Stimulated activated effector memory CD8-positive, alpha-beta T cell treated with anti-CD3 and anti-CD28 coated beads, Interleukin-12 subunit alpha, Interleukin-12 subunit beta, amount 100 ng/mL, for 72 hours (primary cell): ENCODE results near the gene CYB5RL.
"Not testable (repeated sequence)": the region's sequence is repeated elsewhere in the genome, so short reads cannot be mapped to it uniquely, and the experiment has no call there.

Source experiments
- ATAC-seq: fragments of 150-1000 bp; cut with Tn5 transposase; 2 replicates; pipeline ENCODE4 v1.10.0; 2021
- DNase-seq, 2 donors: peaks; one replicate each; pipeline ENCODE4 v3.0.0; 2021 to 2022; ENCODE audit warnings: low spot score in 2 of 2
- H3K27ac Mint-ChIP-seq: one replicate; pipeline ENCODE4 v1.8.0; 2022; ENCODE audit warnings: mild to moderate bottlenecking, mixed read lengths
- H3K36me3 Mint-ChIP-seq: one replicate; pipeline ENCODE4 v1.8.0; 2022; ENCODE audit warnings: mild to moderate bottlenecking, mixed read lengths
- H3K4me1 Mint-ChIP-seq: one replicate; pipeline ENCODE4 v1.8.0; 2022; ENCODE audit warnings: mixed read lengths
- H3K4me3 Mint-ChIP-seq: one replicate; pipeline ENCODE4 v1.8.0; 2022; ENCODE audit warnings: mild to moderate bottlenecking, mixed read lengths
- H3K9me3 Mint-ChIP-seq: one replicate; pipeline ENCODE4 v1.8.0; 2022; ENCODE audit warnings: mixed read lengths

Gene CYB5RL

GRCh38 chr1:54199765-54200518 is at the start of gene CYB5RL, which contains the start of gene MRPL37:
CYB5RL (minus strand) TSS chr1:54200030; CDS start chr1:54195616, 4,414 bp downstream.
MRPL37 (plus strand) TSS chr1:54200167; CDS start chr1:54200244, 77 bp downstream.
- Mint-ChIP-seq H3K4me1 (peaks cover 30% of the 10 kb centered on the region), H3K4me3 (peak within 1 kb of the TSS; percentile 92), H3K9me3 (no peaks in the 10 kb centered on the region), H3K27ac (peak within 1 kb of the TSS; percentile 92), H3K36me3 (peaks cover 39% of the 10 kb centered on the region)
- DNase-seq (peak; percentile 72 to 95), ATAC-seq (peak; percentile 95)

- Mint-ChIP-seq H3K4me1 (peaks cover 23% of the 10 kb centered on the region), H3K9me3 (no peaks in the 10 kb centered on the region), H3K4me3 (no peak overlapping the region), H3K27ac (peak overlapping the region; percentile 57), H3K36me3 (peaks cover 44% of the 10 kb centered on the region)
- DNase-seq = no peak
- ATAC-seq = no peak
These were observed 49.1 kb upstream of the CYB5RL start for GRCh38 chr1:54248966-54249365.

- peak overlapping the region; percentile 57 for H3K27ac Mint-ChIP-seq
These were observed 48.2 kb upstream of the CYB5RL start for GRCh38 chr1:54247863-54248515.

GRCh38 chr1:54246116-54246721 is 46.4 kb upstream of the CYB5RL start:
- Mint-ChIP-seq H3K4me3 (no peak overlapping the region), H3K4me1 (peaks cover 12% of the 10 kb centered on the region), H3K36me3 (peaks cover 54% of the 10 kb centered on the region), H3K27ac (peak overlapping the region; percentile 80), H3K9me3 (no peaks in the 10 kb centered on the region)
- ATAC-seq (no peak), DNase-seq (no peak)

More at GRCh38 chr1:54247863-54248515, 48.2 kb upstream of the CYB5RL start:
- DNase-seq (no peak), ATAC-seq (no peak)
- H3K4me1 Mint-ChIP-seq = peaks cover 15% of the 10 kb centered on the region
- peaks cover 44% of the 10 kb centered on the region for H3K36me3 Mint-ChIP-seq
- H3K4me3 Mint-ChIP-seq = no peak overlapping the region
- no peaks in the 10 kb centered on the region for H3K9me3 Mint-ChIP-seq

GRCh38 chr1:54245501-54245900 is 45.7 kb upstream of the CYB5RL start:
- no peak for ATAC-seq
- Mint-ChIP-seq H3K4me3 (no peak overlapping the region), H3K27ac (peak overlapping the region; percentile 80), H3K4me1 (peaks cover 12% of the 10 kb centered on the region), H3K36me3 (peaks cover 62% of the 10 kb centered on the region), H3K9me3 (no peaks in the 10 kb centered on the region)
- no peak for DNase-seq

GRCh38 chr1:54244655-54245054 is 44.8 kb upstream of the CYB5RL start:
- Mint-ChIP-seq H3K36me3 (peaks cover 57% of the 10 kb centered on the region), H3K9me3 (no peaks in the 10 kb centered on the region), H3K4me1 (peaks cover 12% of the 10 kb centered on the region), H3K4me3 (no peak overlapping the region), H3K27ac (peak overlapping the region; percentile 9)
- DNase-seq = no peak
- no peak for ATAC-seq

- H3K4me3 Mint-ChIP-seq = no peak overlapping the region
- H3K9me3 Mint-ChIP-seq = no peaks in the 10 kb centered on the region
- ATAC-seq (no peak), DNase-seq (no peak)
- H3K36me3 Mint-ChIP-seq = peaks cover 61% of the 10 kb centered on the region
- H3K4me1 Mint-ChIP-seq = peaks cover 12% of the 10 kb centered on the region
- peak overlapping the region; percentile 50 for H3K27ac Mint-ChIP-seq
These were observed 43.2 kb upstream of the CYB5RL start for GRCh38 chr1:54243022-54243421.

- Mint-ChIP-seq H3K4me1 (peaks cover 12% of the 10 kb centered on the region), H3K9me3 (no peaks in the 10 kb centered on the region), H3K27ac (peak overlapping the region; percentile 45), H3K36me3 (peaks cover 72% of the 10 kb centered on the region), H3K4me3 (no peak overlapping the region)
- ATAC-seq = no peak
- DNase-seq = no peak
These were observed 41.5 kb upstream of the CYB5RL start for GRCh38 chr1:54241364-54241763.

GRCh38 chr1:54240741-54241335 is 41.0 kb upstream of the CYB5RL start:
- Mint-ChIP-seq H3K9me3 (no peaks in the 10 kb centered on the region), H3K4me1 (peaks cover 12% of the 10 kb centered on the region), H3K36me3 (peaks cover 69% of the 10 kb centered on the region), H3K27ac (peak overlapping the region; percentile 45), H3K4me3 (no peak overlapping the region)
- ATAC-seq = no peak
- no peak for DNase-seq

GRCh38 chr1:54239631-54240031 is 39.8 kb upstream of the CYB5RL start:
- Mint-ChIP-seq H3K4me1 (peaks cover 8% of the 10 kb centered on the region), H3K4me3 (no peak overlapping the region), H3K27ac (no peak overlapping the region), H3K9me3 (no peaks in the 10 kb centered on the region), H3K36me3 (peaks cover 68% of the 10 kb centered on the region)
- DNase-seq (no peak), ATAC-seq (no peak)

- Mint-ChIP-seq H3K9me3 (no peaks in the 10 kb centered on the region), H3K36me3 (peaks cover 66% of the 10 kb centered on the region), H3K4me1 (peaks cover 5% of the 10 kb centered on the region), H3K4me3 (no peak overlapping the region), H3K27ac (no peak overlapping the region)
- DNase-seq (no peak), ATAC-seq (no peak)
These were observed 39.2 kb upstream of the CYB5RL start for GRCh38 chr1:54239035-54239383.

GRCh38 chr1:54238353-54239034 is 38.7 kb upstream of the CYB5RL start:
- ATAC-seq = no peak
- H3K27ac Mint-ChIP-seq = no peak overlapping the region
- no peaks in the 10 kb centered on the region for H3K9me3 Mint-ChIP-seq
- no peak overlapping the region for H3K4me3 Mint-ChIP-seq
- H3K36me3 Mint-ChIP-seq = peaks cover 60% of the 10 kb centered on the region
- peaks cover 5% of the 10 kb centered on the region for H3K4me1 Mint-ChIP-seq
- no peak for DNase-seq

- DNase-seq = no peak
- no peak for ATAC-seq
These were observed 37.8 kb upstream of the CYB5RL start for GRCh38 chr1:54237586-54237985.

GRCh38 chr1:54234284-54234683 is 34.5 kb upstream of the CYB5RL start:
- DNase-seq (no peak), ATAC-seq (no peak)
- H3K36me3 Mint-ChIP-seq = peaks cover 44% of the 10 kb centered on the region
- H3K4me1 Mint-ChIP-seq = peaks cover 24% of the 10 kb centered on the region
- H3K9me3 Mint-ChIP-seq = no peaks in the 10 kb centered on the region
- H3K4me3 Mint-ChIP-seq = no peak overlapping the region
- no peak overlapping the region for H3K27ac Mint-ChIP-seq

More at GRCh38 chr1:54237586-54237985, 37.8 kb upstream of the CYB5RL start:
- peak overlapping the region; percentile 16 for H3K27ac Mint-ChIP-seq
- H3K9me3 Mint-ChIP-seq = no peaks in the 10 kb centered on the region
- peaks cover 51% of the 10 kb centered on the region for H3K36me3 Mint-ChIP-seq
- peaks cover 5% of the 10 kb centered on the region for H3K4me1 Mint-ChIP-seq
- H3K4me3 Mint-ChIP-seq = no peak overlapping the region

GRCh38 chr1:54233196-54233595 is 33.4 kb upstream of the CYB5RL start:
- not testable (repeated sequence) for ATAC-seq, H3K4me3 Mint-ChIP-seq, H3K27ac Mint-ChIP-seq, DNase-seq, H3K9me3 Mint-ChIP-seq
- Mint-ChIP-seq H3K36me3 (peaks cover 50% of the 10 kb centered on the region), H3K4me1 (peaks cover 32% of the 10 kb centered on the region)
